NCI-H2107 treated with DMSO at 0.1 percent for 48 hours (cell line): ENCODE results near the gene RUNX2.
"Not testable (repeated sequence)": the region's sequence is repeated elsewhere in the genome, so short reads cannot be mapped to it uniquely, and the experiment has no call there.

Experiments
- DNase-seq: peaks from one replicate; lab custom pipeline; 2025; ENCODE audit not compliant: unreplicated experiment; lab: John Stamatoyannopoulos, UW

RUNX2 gene

GRCh38 chr6:45663251-45664221 is 335.4 kb downstream of the RUNX2 start:
- DNase-seq = no peak

- no peak for DNase-seq
Measured at GRCh38 chr6:45664707-45665106, 336.6 kb downstream of the RUNX2 start.

GRCh38 chr6:45665859-45666258 is 337.7 kb downstream of the RUNX2 start:
- no peak for DNase-seq

GRCh38 chr6:45666846-45667245 is 338.7 kb downstream of the RUNX2 start:
- no peak for DNase-seq

GRCh38 chr6:45667300-45667699 is 339.2 kb downstream of the RUNX2 start:
- no peak for DNase-seq

DNA sequence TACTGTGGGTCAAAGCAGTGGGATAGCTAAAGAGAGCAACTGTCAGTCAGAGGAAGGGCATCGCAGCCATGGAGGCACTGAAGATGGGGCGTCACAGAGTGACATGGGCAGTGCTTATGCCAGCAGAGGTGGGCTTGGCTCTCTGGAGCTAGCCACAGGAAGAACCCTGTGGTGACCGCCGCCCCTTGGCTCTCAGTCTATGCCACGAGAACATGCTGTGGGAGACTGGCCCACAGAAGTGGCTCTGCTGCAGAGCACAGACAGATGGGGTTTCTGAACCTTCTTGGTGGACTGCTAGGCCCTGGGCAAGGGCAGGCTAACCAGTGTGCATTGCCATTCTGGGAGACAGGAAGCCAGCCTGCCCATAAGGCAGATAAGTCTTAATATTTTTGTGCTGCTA is 339.6 kb downstream of the RUNX2 start:
- no peak for DNase-seq

GRCh38 chr6:45668705-45669104 is 340.6 kb downstream of the RUNX2 start:
- DNase-seq = no peak

DNA sequence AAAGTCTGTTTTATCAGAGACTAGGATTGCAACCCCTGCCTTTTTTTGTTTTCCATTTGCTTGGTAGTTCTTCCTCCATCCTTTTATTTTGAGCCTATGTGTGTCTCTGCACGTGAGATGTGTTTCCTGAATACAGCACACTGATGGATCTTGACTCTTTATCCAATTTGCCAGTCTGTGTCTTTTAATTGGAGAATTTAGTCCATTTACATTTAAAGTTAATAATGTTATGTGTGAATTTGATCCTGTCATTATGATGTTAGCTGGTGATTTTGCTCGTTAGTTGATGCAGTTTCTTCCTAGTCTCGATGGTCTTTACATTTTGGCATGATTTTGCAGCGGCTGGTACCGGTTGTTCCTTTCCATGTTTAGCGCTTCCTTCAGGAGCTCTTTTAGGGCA is 345.0 kb downstream of the RUNX2 start:
- DNase-seq = not testable (repeated sequence)

DNA sequence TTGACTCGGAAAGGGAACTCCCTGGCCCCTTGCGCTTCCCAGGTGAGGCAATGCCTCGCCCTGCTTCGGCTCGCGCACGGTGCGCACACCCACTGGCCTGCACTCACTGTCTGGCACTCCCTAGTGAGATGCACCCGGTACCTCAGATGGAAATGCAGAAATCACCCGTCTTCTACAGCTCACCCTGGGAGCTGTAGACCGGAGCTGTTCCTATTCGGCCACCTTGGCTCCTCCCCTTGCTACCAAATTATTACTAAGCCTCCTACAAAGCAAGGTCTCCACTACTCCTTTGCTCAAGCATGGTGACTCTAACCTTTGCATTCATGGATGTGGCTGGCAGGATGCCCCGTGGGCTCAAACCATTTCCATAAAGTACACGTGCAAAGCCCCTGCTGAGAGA is 347.0 kb downstream of the RUNX2 start:
- not testable (repeated sequence) for DNase-seq

DNA sequence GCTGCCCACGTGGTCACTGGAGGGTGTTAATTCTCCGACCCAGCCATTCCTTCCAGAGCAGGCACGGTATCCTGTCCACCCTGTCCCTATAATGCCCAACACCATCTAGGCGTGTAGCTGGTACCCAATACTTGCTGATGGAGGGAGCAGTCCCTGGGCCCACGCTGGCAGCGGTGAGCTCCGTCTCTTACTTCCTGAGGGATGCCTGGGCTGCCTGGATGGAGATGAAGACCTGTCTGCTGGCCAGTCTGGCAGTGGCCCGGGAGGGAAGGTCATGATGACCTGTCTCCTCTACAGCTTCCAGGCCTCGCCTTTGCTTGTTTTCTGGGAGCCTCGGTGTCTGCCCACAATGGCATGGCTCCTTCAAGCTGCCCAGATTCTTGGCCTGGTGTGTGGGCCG is 347.5 kb downstream of the RUNX2 start:
- no peak for DNase-seq

DNA sequence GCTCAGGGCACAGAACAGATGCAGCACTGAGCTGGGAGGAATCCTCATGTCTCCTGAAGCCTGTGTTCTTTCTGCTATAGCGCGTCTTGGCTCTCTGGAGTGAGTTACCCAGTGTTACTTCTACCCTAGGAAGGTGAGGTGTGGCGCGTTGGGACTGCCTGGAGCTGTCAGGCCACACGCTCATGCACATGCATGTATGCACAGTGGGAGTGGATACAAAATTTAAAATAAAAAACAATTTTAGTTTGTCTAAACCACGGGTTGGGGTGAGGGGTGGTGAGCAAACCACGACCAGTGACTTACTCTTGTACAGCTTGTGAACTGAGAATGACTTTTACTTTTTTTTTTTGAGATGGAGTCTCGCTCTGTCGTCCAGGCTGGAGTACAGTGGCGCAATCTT is 348.2 kb downstream of the RUNX2 start:
- DNase-seq = no peak

DNA sequence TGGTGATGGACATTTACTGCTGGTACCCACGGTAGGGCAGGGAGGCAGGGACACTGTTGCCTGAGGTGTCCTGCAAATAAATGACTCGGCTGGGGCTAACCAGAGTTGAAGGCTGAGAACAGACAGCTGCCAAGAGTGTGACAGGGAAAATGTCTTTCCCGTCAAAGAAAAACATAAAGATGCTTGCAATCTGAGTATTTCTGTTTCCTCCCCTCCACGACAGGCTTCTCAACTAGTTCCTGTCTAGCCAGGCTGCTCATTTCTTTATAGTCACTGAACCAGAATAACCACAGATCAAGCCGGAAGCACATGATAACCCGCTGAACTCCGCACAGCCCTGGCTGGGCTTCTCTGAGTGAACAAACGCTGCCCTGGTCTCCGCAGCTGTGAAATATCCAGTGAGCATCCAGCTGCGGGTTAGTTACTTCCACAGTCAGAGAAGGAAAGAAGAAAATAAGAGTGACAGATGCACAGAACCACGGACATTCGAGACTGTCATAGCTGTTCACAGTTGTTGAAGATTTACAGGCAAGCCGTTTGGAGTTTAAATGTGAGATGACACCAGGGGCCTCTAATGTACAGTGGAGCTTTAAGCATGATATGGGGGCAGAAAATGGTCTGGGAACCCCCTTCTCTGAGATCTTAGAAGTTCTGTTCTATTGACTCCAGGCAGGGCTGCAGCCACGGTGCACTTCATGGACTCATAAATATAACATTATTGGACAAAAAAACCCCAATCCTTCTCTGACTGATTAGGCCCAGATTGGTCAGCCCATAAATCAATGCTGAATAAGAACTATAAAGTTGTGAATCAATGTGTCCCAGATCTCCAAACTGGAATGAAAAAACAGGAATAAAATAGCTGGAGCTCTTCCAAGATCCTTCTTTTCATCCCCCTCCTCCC is 349.5 kb downstream of the RUNX2 start:
- no peak for DNase-seq

DNA sequence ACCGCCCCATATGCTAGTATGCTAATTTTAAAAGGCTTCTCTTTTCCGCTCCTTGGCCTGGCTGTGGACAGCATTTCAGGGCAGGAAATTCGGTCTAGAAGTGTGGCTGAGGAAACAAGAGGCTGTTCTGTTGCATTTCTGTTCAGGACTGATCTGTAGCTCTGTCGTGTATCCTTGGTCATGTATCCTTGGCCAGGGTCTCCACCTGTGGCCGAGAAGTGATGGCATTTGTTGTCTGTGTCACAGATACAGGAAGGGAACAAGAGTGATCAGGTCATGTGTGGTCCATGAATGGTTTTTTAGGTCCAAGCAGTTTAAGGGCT is 350.1 kb downstream of the RUNX2 start:
- no peak for DNase-seq

DNA sequence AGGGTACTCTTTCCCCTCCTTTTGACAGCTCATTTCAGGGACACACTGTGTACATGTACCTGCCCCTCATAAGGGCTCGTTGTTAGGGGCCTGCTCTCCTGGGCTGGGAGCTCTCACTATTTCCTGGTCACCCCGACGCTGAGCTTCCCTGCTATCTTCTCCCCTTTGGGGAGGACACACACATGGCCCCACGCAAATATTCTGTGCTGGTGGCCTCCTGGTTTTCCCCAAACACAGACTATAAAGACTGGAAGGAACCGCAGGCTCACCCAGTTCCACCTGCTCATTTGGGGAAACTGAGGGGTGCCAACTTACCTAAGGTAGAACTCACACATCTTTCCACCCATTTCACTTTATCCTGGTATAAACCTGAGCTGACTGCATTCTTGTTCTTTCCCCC is 351.0 kb downstream of the RUNX2 start:
- DNase-seq = no peak

DNA sequence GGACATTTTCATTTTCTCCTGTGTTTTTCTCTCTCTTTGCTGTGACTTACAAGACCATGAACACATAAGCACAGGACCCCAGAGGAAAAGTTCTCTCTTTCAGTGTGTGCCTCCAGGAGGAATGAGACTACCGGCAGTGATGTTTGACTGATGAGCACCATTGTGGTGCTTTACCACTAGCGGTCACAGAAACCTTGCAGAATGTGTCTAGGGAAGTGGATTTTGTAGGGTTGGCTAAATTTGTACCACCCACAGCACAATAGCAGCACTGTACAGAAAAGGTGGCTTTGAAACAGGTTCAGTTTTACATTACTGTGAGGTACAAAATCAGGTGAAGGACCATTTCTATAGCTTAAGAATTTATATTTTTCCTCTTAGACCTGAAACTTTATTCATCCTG is 351.5 kb downstream of the RUNX2 start:
- DNase-seq = no peak

DNA sequence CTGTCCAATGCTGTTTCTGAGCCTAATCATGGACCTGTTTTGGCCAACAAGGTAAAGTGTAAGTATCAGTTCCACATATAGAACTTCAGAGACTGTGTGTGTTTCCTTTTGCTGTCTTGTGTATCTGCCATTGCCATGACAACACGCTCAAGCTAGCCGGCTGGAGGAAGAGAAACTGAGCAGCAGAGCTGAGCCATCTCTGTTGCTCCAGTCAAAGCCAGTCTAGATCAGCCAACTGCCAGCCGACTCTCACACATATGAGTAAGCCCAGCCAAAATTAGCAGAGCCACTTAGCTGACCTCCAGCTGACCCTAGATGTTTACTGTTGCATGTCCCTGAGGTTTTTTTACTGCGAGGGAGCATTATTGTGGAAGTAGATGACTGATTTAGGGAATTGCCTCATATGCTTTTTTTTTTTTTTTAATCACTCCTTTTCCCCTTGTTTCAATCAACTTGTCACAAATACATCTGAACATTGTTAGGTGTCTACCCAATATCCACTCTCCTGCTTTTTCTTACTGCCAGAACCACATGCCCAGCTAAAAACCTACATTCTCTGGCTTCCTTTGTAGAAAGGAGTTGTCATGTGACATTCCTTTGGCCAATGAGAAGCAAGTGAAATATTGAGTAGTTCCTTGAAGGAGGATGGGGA is 353.9 kb downstream of the RUNX2 start:
- no peak for DNase-seq

- DNase-seq = no peak
Measured at GRCh38 chr6:45684476-45684875, 356.3 kb downstream of the RUNX2 start.

- no peak for DNase-seq
Measured at GRCh38 chr6:45685076-45685475, 356.9 kb downstream of the RUNX2 start.

DNA sequence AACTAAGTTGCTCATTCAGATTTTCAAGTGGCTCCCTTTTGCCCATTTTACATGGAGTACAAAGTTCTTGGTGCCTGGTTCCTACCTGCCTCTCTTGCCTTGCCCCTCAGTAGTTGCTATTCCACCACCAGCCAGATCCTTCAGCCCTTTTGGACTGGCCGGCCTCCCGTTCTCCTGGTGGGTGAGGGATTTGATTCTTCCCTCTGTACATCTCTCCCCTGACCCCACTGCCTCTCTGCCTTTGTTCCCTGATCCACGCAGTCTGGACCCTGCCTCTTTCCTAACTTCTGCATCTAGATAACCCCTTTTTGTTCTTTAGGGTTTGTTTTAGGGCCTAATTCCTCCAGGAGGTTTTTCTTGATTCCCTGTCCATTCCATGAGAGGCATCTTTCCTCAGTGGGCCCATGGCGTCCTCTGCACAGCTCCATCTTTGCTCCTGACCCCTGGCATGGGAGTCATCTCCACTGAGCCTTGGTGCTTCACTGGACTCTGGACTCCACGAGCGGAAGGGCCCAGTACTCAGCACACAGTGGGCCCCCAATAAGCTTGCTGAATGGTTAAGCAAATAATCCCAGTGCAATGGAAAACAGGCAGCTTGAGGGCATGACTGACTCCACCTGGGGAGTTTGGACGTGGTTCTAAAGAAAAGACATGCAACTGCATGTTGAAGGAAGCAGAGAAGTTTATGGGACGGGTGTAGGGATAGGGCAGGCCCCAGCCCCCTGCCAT is 358.9 kb downstream of the RUNX2 start:
- no peak for DNase-seq

DNA sequence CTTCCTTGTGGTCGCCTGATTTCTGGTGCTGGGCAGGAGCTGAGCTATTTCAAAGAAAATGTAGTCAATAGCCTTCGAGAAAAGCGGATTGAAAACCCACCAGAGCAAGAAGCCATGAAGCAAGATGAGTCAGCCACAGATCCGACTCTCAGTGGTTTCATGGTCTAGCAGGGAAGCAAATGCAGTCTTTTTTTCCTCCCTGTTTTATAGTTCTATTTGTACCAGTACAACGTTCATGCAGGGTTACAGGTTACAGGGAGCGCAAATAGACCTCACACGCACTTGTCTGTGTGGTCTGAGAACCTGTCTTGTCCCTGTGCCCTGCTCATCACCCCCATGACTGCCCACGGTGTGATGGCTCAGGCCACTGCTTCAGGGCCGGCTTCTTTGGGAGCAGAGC is 359.4 kb downstream of the RUNX2 start:
- no peak for DNase-seq

GRCh38 chr6:45688180-45688579 is 360.1 kb downstream of the RUNX2 start:
- no peak for DNase-seq
